ENCODE measurements around the gene ZBTB18. TPM values are rescaled to one million over a fixed set of nuclear protein-coding genes. Genes with fewer than 3 reads are reported as not detected.

The ZBTB18 gene
- total RNA-seq, 1 experiment from 2014 or later = 1.8 TPM

DNA sequence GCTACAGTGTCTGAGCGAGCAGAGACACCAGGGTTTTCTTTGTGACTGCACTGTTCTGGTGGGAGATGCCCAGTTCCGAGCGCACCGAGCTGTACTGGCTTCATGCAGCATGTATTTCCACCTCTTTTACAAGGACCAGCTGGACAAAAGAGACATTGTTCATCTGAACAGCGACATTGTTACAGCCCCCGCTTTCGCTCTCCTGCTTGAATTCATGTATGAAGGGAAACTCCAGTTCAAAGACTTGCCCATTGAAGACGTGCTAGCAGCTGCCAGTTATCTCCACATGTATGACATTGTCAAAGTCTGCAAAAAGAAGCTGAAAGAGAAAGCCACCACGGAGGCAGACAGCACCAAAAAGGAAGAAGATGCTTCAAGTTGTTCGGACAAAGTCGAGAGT, 2.7 kb downstream of the ZBTB18 start:
- peaks cover 0 to 4% of the 10 kb centered on the region in 2 experiments; a peak in 1 of 4 replicates for H3K4me1 ChIP-seq (ENCODE audit: control insufficient read depth in 1 of 2, insufficient read depth in 2 of 2, low read length in 2 of 2)
- CTCF ChIA-PET = no interaction called here
- peaks cover 52% of the 10 kb centered on the region for H3K27me3 ChIP-seq (ENCODE audit: insufficient read depth, low read length)
- H3K4me3 ChIP-seq (replicated peaks in 1 of 2; ENCODE audit: low read depth in 1 of 2, low read length in 2 of 2) = no peak overlapping the region
- H3K9me2 ChIP-seq (ENCODE audit: insufficient read depth) = no peaks in the 10 kb centered on the region
- no peaks in the 10 kb centered on the region; the same call in 1 of the 2 replicates for H4K20me1 ChIP-seq (ENCODE audit: insufficient read depth)
- intact Hi-C loops (cut with micrococcal nuclease) = no loop called here
- TF ChIP-seq SP1 (IDR thresholded peaks at IDR 0.05; ENCODE audit: low read depth) (no peak), POLR2AphosphoS5 (IDR thresholded peaks at IDR 0.05; ENCODE audit: low read depth, low read length) (no peak), FOSL1 (IDR thresholded peaks at IDR 0.05; ENCODE audit: low read depth) (no peak), EZH2phosphoT487 (IDR thresholded peaks at IDR 0.05; ENCODE audit: borderline replicate concordance) (no peak), JUND (IDR thresholded peaks at IDR 0.05) (no peak), POLR2A (IDR thresholded peaks at IDR 0.05; ENCODE audit: borderline replicate concordance, extremely low read depth, insufficient read depth, insufficient read length) (no peak), RAD21 (IDR thresholded peaks at IDR 0.05; ENCODE audit: low read depth) (no peak), ZFX (IDR thresholded peaks at IDR 0.05) (no peak), SIN3A (IDR thresholded peaks at IDR 0.05; ENCODE audit: low read depth) (no peak)
- TF ChIP-seq, protein P1, sequence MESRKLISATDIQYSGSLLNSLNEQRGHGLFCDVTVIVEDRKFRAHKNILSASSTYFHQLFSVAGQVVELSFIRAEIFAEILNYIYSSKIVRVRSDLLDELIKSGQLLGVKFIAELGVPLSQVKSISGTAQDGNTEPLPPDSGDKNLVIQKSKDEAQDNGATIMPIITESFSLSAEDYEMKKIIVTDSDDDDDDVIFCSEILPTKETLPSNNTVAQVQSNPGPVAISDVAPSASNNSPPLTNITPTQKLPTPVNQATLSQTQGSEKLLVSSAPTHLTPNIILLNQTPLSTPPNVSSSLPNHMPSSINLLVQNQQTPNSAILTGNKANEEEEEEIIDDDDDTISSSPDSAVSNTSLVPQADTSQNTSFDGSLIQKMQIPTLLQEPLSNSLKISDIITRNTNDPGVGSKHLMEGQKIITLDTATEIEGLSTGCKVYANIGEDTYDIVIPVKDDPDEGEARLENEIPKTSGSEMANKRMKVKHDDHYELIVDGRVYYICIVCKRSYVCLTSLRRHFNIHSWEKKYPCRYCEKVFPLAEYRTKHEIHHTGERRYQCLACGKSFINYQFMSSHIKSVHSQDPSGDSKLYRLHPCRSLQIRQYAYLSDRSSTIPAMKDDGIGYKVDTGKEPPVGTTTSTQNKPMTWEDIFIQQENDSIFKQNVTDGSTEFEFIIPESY (IDR thresholded peaks at IDR 0.05; ENCODE audit: extremely low read depth, insufficient replicate concordance, low read length) = no peak
- TF ChIP-seq, protein P2, sequence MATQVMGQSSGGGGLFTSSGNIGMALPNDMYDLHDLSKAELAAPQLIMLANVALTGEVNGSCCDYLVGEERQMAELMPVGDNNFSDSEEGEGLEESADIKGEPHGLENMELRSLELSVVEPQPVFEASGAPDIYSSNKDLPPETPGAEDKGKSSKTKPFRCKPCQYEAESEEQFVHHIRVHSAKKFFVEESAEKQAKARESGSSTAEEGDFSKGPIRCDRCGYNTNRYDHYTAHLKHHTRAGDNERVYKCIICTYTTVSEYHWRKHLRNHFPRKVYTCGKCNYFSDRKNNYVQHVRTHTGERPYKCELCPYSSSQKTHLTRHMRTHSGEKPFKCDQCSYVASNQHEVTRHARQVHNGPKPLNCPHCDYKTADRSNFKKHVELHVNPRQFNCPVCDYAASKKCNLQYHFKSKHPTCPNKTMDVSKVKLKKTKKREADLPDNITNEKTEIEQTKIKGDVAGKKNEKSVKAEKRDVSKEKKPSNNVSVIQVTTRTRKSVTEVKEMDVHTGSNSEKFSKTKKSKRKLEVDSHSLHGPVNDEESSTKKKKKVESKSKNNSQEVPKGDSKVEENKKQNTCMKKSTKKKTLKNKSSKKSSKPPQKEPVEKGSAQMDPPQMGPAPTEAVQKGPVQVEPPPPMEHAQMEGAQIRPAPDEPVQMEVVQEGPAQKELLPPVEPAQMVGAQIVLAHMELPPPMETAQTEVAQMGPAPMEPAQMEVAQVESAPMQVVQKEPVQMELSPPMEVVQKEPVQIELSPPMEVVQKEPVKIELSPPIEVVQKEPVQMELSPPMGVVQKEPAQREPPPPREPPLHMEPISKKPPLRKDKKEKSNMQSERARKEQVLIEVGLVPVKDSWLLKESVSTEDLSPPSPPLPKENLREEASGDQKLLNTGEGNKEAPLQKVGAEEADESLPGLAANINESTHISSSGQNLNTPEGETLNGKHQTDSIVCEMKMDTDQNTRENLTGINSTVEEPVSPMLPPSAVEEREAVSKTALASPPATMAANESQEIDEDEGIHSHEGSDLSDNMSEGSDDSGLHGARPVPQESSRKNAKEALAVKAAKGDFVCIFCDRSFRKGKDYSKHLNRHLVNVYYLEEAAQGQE (IDR thresholded peaks at IDR 0.05; ENCODE audit: low read depth) = no peak
- TF ChIP-seq, protein P3, sequence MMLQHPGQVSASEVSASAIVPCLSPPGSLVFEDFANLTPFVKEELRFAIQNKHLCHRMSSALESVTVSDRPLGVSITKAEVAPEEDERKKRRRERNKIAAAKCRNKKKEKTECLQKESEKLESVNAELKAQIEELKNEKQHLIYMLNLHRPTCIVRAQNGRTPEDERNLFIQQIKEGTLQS (IDR thresholded peaks at IDR 0.05) = no peak
- H3K4me2 ChIP-seq (ENCODE audit: low read length) = no peak overlapping the region
- H2AFZ ChIP-seq (ENCODE audit: low read depth, low read length, poor library complexity, severe bottlenecking) = no peak overlapping the region
- DNase-seq (ENCODE audit: low read depth, low spot score) (no peak), ATAC-seq (no peak)
- H3K27ac ChIP-seq (ENCODE audit: low read depth, low read length) = no peak overlapping the region
- H3K36me3 ChIP-seq (ENCODE audit: control insufficient read depth in 1 of 2, insufficient read depth in 2 of 2, low read length in 2 of 2) = no peaks in the 10 kb centered on the region
- RAD21 ChIA-PET (ENCODE audit: low non-redundant PET in 1 of 2, low total read pairs in 2 of 2, uncharacterized antibody in 2 of 2, unreplicated experiment in 2 of 2) = no interaction called here
- no TSS peak for BruUV-seq (replicated peaks)
- H3K79me2 ChIP-seq (ENCODE audit: insufficient read depth, low read length) = no peaks in the 10 kb centered on the region
- POLR2A ChIA-PET = no interaction called here
- H3K9me3 ChIP-seq (ENCODE audit: control insufficient read depth in 1 of 2, insufficient read depth in 1 of 2, low read depth in 1 of 2, low read length in 2 of 2) = no peaks in the 10 kb centered on the region
- H3K9ac ChIP-seq (ENCODE audit: low read length) = no peak overlapping the region

All from HCT116 (cell line).